Cardiac muscle cell (in vitro differentiated cells and primary cell): ENCODE data around the gene PPP3R1. TPM values are rescaled to one million over a fixed set of nuclear protein-coding genes. Genes with fewer than 3 reads are reported as not detected.

Experiments used
- DNase-seq, 2 donors: peaks; one replicate each; pipeline versions ENCODE4 v3.0.0 to v3.0.0-alpha.2; 2010 to 2017; ENCODE audit warnings: low read depth in 1 of 2, low spot score in 1 of 2
- H3K27ac ChIP-seq: fragments of 200-600 bp; sonication (generic); 2 replicates; pipeline ENCODE4 v1.5.1; 2016
- H3K27me3 ChIP-seq: fragments of 200-600 bp; sonication (generic); 2 replicates; pipeline ENCODE4 v1.6.0; 2016; ENCODE audit warnings: control low read depth
- H3K36me3 ChIP-seq: fragments of 200-600 bp; sonication (generic); 2 replicates; pipeline ENCODE4 v1.5.1; 2016; ENCODE audit warnings: control low read depth
- H3K4me1 ChIP-seq: fragments of 200-600 bp; sonication (generic); 2 replicates; pipeline ENCODE4 v1.8.1; 2017; ENCODE audit warnings: low read depth, mild to moderate bottlenecking, mixed run types
- H3K4me3 ChIP-seq: fragments of 200-600 bp; sonication (generic); 2 replicates; pipeline ENCODE4 v1.5.1; 2016; ENCODE audit warnings: mild to moderate bottlenecking
- H3K9me3 ChIP-seq: fragments of 200-600 bp; sonication (generic); 2 replicates; pipeline ENCODE4 v1.5.1; 2017; ENCODE audit warnings: low read depth, mild to moderate bottlenecking, control low read depth
- polyA plus RNA-seq: library from polyadenylated mRNA; unstranded; fragments of >200 nt; fragmentation: Nextera tagmentation; extraction: Ambion mirVana; gene quantifications from 2 replicates; pipeline ENCODE4 v1.2.1, GENCODE V29; 2016
- total RNA-seq: library from RNA; depleted of rRNA; stranded (reverse); fragments of >200 nt; gene quantifications from 2 replicates; pipeline ENCODE4 v1.2.3, GENCODE V29; 2016
- TF ChIP-seq, protein P1 (sequence below): IDR thresholded peaks from 2 replicates; pipeline ENCODE4 v1.5.1; 2012; ENCODE audit warnings: low read depth, mild to moderate bottlenecking, low read length

The PPP3R1 gene
- total and polyA plus RNA-seq, 2 experiments from 2014 or later: 2.3 to 17.0 TPM

DNA sequence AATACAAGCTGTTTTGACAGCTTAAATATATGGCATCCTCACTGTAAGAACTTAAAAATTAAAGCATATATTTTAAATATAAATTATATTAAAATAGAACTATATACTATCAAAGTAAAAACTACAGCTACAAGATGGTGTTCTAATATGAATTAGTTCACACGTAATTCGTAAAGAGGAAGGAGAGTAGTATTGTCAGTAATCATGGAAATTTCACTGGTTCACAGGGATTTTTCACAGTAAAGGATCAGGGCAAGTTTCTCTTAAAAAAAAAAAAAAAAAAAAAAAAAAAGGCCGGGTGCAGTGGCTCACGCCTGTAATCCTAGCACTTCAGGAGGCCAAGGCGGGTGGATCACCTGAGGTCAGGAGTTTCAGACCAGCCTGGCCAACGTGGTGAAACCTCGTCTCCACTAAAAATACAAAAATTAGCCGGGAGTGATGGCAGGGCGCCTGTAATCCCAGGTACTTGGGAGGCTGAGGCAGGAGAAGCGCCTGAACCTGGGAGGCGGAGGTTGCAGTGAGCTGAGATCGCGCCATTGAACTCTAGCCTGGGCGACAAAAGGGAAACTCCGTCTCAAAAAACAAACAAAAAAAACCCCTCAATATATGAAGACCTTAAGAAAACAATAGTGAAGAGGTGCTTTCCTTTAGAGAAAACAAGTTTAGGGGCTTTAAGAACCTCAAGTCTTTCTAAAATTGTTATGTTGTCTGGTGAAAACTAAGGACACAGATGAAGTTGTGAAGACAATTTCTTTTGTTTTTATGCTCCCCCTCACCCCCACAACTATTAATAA lies 62.1 kb downstream of the PPP3R1 start:
- H3K4me1 ChIP-seq: no peaks in the 10 kb centered on the region
- TF ChIP-seq, protein P1, sequence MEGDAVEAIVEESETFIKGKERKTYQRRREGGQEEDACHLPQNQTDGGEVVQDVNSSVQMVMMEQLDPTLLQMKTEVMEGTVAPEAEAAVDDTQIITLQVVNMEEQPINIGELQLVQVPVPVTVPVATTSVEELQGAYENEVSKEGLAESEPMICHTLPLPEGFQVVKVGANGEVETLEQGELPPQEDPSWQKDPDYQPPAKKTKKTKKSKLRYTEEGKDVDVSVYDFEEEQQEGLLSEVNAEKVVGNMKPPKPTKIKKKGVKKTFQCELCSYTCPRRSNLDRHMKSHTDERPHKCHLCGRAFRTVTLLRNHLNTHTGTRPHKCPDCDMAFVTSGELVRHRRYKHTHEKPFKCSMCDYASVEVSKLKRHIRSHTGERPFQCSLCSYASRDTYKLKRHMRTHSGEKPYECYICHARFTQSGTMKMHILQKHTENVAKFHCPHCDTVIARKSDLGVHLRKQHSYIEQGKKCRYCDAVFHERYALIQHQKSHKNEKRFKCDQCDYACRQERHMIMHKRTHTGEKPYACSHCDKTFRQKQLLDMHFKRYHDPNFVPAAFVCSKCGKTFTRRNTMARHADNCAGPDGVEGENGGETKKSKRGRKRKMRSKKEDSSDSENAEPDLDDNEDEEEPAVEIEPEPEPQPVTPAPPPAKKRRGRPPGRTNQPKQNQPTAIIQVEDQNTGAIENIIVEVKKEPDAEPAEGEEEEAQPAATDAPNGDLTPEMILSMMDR: no peak
- DNase-seq: no peak
- H3K4me3 ChIP-seq: no peak overlapping the region
- H3K9me3 ChIP-seq: no peaks in the 10 kb centered on the region
- H3K27ac ChIP-seq: no peak overlapping the region
- H3K36me3 ChIP-seq: peaks cover 7% of the 10 kb centered on the region
- H3K27me3 ChIP-seq: no peaks in the 10 kb centered on the region

DNA sequence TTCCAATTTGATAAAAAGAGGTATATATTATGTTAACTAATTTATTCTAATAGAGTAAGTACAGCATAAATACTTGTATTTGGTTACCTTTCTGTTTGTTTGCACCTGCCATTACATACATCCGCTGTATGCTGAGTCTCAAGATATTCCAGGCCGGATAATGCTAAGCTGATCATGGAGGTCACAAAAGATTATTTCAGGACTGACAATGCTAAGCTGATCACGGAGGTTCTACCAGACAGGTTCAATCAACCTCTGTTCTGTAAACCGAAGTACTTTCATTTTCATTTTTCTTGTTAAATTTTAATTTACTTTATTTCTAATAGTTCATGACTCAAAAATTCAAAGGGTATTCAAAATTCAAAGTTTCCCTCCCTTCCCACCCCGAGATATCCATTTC lies 63.5 kb downstream of the PPP3R1 start:
- DNase-seq: no peak
- Histone ChIP-seq H3K27me3 (no peaks in the 10 kb centered on the region), H3K27ac (no peak overlapping the region), H3K4me3 (no peak overlapping the region), H3K9me3 (no peaks in the 10 kb centered on the region), H3K36me3 (peaks cover 10% of the 10 kb centered on the region), H3K4me1 (no peaks in the 10 kb centered on the region)
- TF ChIP-seq, protein P1: no peak

DNA sequence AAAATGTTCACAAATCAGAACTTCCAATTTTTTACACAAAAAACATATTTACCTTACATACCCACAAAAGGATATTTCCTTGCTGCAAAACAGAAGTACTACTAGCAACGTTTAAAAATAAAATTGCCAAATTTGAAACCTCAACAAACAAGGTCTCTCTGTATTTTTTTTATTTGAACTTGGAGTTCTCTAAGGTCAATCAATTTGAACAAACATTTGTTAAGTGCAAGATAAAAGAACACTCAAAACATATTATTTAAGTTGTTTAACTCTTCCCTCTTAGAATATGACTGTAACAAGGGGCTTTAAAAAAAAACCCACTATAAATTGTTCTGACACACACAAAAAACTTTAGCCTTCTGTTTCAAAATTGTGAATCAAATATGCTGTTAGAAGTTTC lies 65.0 kb downstream of the PPP3R1 start:
- Histone ChIP-seq H3K27me3 (no peaks in the 10 kb centered on the region), H3K4me3 (no peak overlapping the region), H3K27ac (peak overlapping the region; percentile 7), H3K4me1 (no peaks in the 10 kb centered on the region), H3K9me3 (no peaks in the 10 kb centered on the region), H3K36me3 (peaks cover 13% of the 10 kb centered on the region)
- DNase-seq: no peak
- TF ChIP-seq, protein P1: no peak

DNA sequence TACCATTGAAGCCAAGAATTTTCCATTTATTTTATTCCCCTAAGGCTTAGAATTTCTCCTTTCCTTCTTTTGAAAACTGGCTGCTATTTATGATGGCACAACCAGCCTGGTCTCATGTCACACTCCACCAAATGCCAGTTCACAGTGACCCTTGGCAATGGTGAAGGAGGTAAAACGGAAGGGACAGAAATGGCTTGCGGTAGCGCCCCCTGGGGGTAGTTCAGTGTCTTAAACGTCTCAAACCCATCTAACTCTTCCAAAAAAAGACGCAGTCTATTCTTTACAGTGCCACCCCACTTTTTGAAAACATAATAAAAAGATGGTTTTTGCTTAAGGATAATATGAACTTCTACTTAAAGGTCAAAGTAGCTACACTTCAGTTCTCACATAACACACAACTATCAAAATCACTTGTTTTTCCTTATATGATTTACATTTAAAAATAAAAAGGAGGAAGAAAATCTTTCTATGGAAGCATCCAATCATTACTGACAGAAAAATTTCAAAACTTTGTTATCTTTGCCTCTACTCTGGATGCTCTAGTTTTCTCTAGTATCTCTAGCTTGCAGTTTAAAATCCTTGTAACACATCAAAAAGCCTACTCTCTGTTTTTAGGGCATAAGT lies 66.7 kb downstream of the PPP3R1 start:
- peak; percentile 45 to 62 for DNase-seq
- Histone ChIP-seq H3K4me1 (no peaks in the 10 kb centered on the region), H3K36me3 (peaks cover 17% of the 10 kb centered on the region), H3K9me3 (no peaks in the 10 kb centered on the region), H3K27me3 (no peaks in the 10 kb centered on the region), H3K4me3 (no peak overlapping the region), H3K27ac (no peak overlapping the region)
- TF ChIP-seq, protein P1: peak; percentile 63

DNA sequence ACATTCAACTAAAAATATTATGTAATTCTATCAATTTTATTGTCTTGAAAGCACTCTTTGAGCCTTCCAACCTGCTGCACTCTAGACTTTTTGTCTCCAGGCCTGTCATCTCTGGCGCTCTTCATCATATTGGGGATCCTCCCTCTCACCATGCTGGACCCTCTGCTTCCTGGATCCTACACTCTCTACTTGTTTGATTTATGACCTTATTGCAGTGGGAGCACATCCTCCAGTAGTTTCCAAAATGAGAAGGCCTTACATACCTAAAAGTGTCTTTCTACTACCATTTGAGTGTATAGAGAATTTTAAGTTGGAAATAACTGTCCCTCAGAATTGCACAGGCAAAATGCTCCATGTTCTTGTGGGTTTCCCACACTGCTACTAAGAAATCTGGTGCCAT lies 69.4 kb downstream of the PPP3R1 start:
- Histone ChIP-seq H3K36me3 (peaks cover 25% of the 10 kb centered on the region), H3K27me3 (no peaks in the 10 kb centered on the region)
- TF ChIP-seq, protein P1: no peak

More for the DNA sequence above, 69.4 kb downstream of the PPP3R1 start:
- H3K27ac ChIP-seq: no peak overlapping the region
- DNase-seq: no peak
- no peak overlapping the region for H3K4me3 ChIP-seq
- H3K4me1 ChIP-seq: no peaks in the 10 kb centered on the region
- H3K9me3 ChIP-seq: no peaks in the 10 kb centered on the region
